GM10266 (cell line): ENCODE measurements around the gene ATRN.
"Not testable (repeated sequence)": the region's sequence is repeated elsewhere in the genome, so short reads cannot be mapped to it uniquely, and the experiment has no call there.

Experiments
- DNase-seq: peaks from one replicate; pipeline ENCODE4 v3.0.0; 2012; ENCODE audit errors: extremely low spot score
- CTCF ChIP-seq: IDR thresholded peaks from 2 replicates; pipeline ENCODE4 v1.5.1; 2012; ENCODE audit warnings: mild to moderate bottlenecking, low read depth; ENCODE audit not compliant: control insufficient read depth, insufficient read depth; ENCODE audit errors: missing control alignments

The ATRN gene

DNA sequence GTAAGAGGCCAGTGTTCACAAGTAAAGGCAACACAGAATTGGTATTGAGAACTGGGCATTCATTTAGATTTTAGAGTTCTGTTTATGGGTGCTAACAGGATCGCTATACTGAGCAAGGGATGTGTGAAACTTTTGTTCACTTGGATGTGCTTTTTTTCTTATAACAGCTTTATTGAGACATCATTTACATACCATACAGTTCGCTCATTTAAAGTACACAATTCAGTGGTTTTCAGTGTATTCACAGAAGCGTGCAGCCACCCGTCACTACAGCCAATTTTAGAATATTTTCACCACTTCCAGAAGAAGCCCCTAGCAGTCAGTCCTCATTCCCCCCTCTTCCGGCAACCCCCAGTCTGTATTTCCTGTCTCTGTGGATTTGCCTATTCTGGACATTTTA is 143.6 kb downstream of the ATRN start:
- DNase-seq, result no peak
- TF ChIP-seq CTCF, result no peak

GRCh38 chr20:3615171-3615840 is 144.5 kb downstream of the ATRN start:
- not testable (repeated sequence) for DNase-seq

DNA sequence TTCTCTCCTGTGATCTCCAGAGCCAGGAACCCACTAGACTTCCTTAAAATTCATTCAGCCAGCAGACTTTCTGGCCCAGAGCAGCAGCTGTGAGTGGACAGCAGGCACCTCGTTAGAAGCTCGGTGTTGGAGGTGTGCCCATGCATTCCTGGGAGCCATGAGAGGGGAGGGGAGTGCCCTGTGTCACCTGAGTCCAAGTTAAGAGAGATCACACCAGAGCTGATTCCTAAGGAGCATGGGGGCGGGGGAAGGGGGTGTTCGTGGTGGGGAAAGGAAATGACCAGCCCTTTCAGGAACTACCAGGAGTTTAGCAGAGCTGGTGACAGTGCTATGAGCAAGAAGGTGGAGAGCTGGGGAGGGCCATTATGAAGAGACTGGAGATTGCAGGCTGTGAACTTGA is 145.4 kb downstream of the ATRN start:
- no peak for TF ChIP-seq CTCF
- DNase-seq, result no peak

DNA sequence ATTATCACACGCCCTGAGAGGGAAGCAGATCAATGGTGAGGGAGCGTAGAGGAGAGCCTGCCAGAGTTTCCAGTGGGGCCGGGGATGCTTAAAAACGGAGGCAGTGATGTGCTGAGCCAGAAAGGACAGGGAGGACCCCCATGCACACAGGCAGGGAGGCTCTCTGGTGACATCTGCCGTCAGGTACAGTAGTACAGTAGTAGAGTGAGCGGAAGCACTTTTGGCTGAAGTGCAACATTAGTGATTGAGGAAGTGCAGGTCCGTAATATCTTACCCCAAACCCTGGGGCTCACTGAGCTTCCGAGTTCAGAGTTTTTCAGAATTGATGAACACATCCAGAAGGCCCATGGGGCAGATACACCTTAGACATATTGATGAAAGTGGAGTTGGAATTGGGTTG is 150.3 kb downstream of the ATRN start:
- no peak for DNase-seq
- TF ChIP-seq CTCF, result no peak

DNA sequence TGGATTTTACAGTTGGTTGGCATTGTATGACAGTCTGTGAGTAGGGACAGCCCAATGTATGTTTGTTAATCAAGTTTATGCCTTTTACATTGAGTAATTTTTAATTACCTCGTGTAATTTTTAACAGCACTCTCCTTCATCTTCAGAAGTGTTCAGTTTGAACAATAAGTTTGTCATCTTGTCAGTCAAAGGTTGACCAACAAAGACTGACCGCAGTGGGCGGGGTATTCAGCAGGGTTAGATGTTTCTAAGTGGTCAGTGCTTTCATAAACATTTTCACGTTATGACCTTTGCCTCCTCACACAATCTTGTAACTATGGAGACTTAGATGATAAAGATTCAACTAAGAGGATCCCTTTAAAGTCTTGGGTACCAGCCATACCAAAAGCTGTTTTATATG is 151.6 kb downstream of the ATRN start:
- TF ChIP-seq CTCF, result no peak
- DNase-seq, result no peak

- no peak for DNase-seq
- TF ChIP-seq CTCF, result no peak
These were observed 156.7 kb downstream of the ATRN start for GRCh38 chr20:3627476-3627875.

- no peak for TF ChIP-seq CTCF
- no peak for DNase-seq
These were observed 157.9 kb downstream of the ATRN start for GRCh38 chr20:3628502-3629314.
